ENCODE results near the gene PAIP2. TPM values are rescaled to one million over a fixed set of nuclear protein-coding genes. Genes with fewer than 3 reads are reported as not detected.
A peak's percentile ranks its signal among the peaks of the same experiment; 100 is the strongest.

Gene PAIP2
- total RNA-seq, 2 donors from 2014 or later, result 29.0 to 54.2 TPM

DNA sequence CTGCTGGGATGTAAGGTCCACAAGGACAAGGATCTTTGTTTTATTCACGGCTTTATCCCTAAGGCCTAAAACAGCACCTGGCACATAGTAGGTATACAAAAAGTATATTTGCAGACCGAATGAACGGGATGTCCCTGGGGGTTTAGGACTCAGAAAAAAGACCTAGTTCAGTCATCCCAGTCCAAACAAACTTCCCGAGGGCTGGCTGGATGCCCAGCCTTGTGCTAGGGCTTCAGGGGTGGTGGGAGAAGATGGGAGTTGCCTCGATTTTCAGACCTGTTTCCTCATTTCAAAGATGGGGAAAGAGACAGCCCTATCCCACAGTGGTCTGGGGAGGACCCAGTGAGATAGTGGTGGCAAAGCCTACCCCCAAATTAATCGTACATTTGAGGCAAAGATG is 56.3 kb downstream of the PAIP2 start:
- no peak for TF ChIP-seq CTCF (IDR thresholded peaks at IDR 0.05)
- TF ChIP-seq POLR2A (IDR thresholded peaks at IDR 0.05), result no peak
- H3K27me3 ChIP-seq, result peaks cover 0 to 11% of the 10 kb centered on the region in 2 donors
- DNase-seq (peak in 1 of 4 donors; percentile 46), ATAC-seq (no peak)
- 36 to 40% methylated on average over 6 of the region's 6 CpGs for WGBS, 2 donors
- no peak overlapping the region for H3K4me3 ChIP-seq
- intact Hi-C loops (cut with DNase I), result no loop called here
- H3K27ac ChIP-seq, result no peak overlapping the region
- H3K36me3 ChIP-seq (replicated peaks in 1 of 2; ENCODE audit: insufficient read depth in 1 of 2, low read depth in 2 of 2), result no peaks in the 10 kb centered on the region
- peaks cover 27% of the 10 kb centered on the region for H3K4me1 ChIP-seq
- H3K9me3 ChIP-seq, result no peaks in the 10 kb centered on the region

GRCh38 chr5:139399501-139400121 is 58.0 kb downstream of the PAIP2 start:
- no peak for TF ChIP-seq POLR2A (IDR thresholded peaks at IDR 0.05)
- Histone ChIP-seq H3K27ac (no peak overlapping the region), H3K4me3 (no peak overlapping the region), H3K9me3 (no peaks in the 10 kb centered on the region), H3K27me3 (no peaks in the 10 kb centered on the region), H3K4me1 (peaks cover 20% of the 10 kb centered on the region), H3K36me3 (replicated peaks in 1 of 2; ENCODE audit: insufficient read depth in 1 of 2, low read depth in 2 of 2) (no peaks in the 10 kb centered on the region)
- intact Hi-C loops (cut with DNase I), result no loop called here
- DNase-seq (no peak), ATAC-seq (no peak)
- WGBS, 2 donors, result 70 to 71% methylated on average over 4 to 6 of the region's 6 CpGs

DNA sequence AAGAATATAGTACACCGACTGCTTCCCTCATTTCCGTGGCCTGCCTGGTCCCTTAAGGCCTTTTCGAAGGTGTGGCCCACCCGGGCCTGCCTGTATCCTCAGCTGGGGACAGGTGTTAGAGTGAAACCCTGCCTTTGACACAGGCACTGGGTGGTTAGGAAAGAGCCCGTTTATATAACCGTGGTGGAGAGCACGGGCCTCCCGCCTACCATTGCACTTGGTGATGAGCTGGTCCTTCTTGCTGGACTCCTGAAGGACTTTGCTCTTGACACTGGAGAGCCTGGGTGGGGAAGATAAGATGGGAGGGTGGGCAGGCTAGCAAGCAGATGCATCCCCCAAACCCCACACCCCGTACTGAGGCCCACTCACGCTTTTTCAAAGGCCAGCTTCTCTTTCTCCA is 59.9 kb downstream of the PAIP2 start:
- Histone ChIP-seq H3K9me3 (no peaks in the 10 kb centered on the region), H3K4me3 (no peak overlapping the region), H3K4me1 (peaks cover 14% of the 10 kb centered on the region), H3K36me3 (replicated peaks in 1 of 2; ENCODE audit: insufficient read depth in 1 of 2, low read depth in 2 of 2) (no peaks in the 10 kb centered on the region), H3K27me3 (no peaks in the 10 kb centered on the region), H3K27ac (no peak overlapping the region)
- intact Hi-C loops (cut with DNase I), result no loop called here
- 91 to 92% methylated on average over 9 to 10 of the region's 10 CpGs for WGBS, 2 donors
- TF ChIP-seq CTCF (IDR thresholded peaks at IDR 0.05), result no peak
- TF ChIP-seq POLR2A (IDR thresholded peaks at IDR 0.05), result no peak
- ATAC-seq (no peak), DNase-seq (no peak)

DNA sequence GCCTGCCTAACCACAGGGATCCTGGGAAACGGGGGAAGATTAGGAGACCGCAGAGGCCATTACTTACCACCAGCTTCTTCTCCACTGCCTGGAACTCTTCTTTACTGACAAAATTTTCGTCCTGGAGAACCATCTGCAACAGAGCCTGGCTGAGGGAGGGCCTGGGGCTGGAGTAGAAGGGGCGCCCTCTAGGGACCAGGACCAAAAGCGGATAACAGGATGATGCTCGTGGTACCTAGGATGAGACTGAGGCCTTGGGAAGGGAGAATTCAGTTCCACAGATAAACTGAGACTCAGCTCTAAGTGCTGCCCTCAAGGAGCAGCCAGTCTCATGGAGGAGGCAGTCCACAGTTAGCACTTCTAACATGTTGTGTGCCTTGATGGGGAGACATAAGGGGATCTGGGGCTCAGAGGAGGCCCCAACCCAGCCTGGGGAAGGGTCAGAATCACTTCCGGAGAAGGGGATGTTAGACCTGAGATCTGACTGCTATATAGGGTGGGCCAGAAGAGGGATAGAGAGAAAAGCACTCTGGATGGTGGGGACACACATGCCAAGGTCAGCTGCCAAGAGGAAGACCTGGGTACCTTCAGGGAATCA is 61.0 kb downstream of the PAIP2 start:
- Histone ChIP-seq H3K4me1 (peaks cover 14% of the 10 kb centered on the region), H3K4me3 (no peak overlapping the region), H3K27me3 (no peaks in the 10 kb centered on the region), H3K27ac (no peak overlapping the region), H3K36me3 (replicated peaks in 1 of 2; ENCODE audit: insufficient read depth in 1 of 2, low read depth in 2 of 2) (no peaks in the 10 kb centered on the region), H3K9me3 (no peaks in the 10 kb centered on the region)
- 69 to 74% methylated on average over 7 of the region's 7 CpGs for WGBS, 2 donors
- intact Hi-C loops (cut with DNase I), result no loop called here
- DNase-seq (no peak), ATAC-seq (no peak)
- TF ChIP-seq POLR2A (IDR thresholded peaks at IDR 0.05), result no peak
- peak in 2 of 7 experiments; percentile 25 to 27 for TF ChIP-seq CTCF (IDR thresholded peaks at IDR 0.05)

DNA sequence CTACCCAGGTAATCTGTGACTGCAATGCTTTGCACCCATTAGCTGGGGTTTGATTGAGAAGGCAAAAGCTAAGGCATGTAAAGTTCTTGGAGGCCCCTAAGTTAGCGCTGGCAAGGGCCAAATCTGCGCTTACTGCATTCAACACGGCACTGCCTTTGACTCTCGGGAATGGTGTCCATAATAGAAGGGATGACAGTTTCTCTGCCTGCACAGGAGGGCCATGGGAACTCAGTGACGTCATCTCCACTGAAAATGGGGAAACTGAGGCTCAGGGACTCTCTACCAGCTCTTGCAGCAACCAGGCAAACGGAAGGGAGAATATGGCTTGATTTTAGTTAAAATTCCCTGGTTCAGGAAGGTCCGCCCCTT is 61.7 kb downstream of the PAIP2 start:
- peak; percentile 2 for ATAC-seq
- Histone ChIP-seq H3K4me3 (peak overlapping the region in 1 of 2 donors; percentile 38), H3K36me3 (replicated peaks in 1 of 2; ENCODE audit: insufficient read depth in 1 of 2, low read depth in 2 of 2) (no peaks in the 10 kb centered on the region), H3K27me3 (no peaks in the 10 kb centered on the region), H3K27ac (peak overlapping the region; percentile 73 to 96 (median 91)), H3K4me1 (peaks cover 14% of the 10 kb centered on the region), H3K9me3 (no peaks in the 10 kb centered on the region)
- no peak for TF ChIP-seq POLR2A (IDR thresholded peaks at IDR 0.05)
- no peak for TF ChIP-seq CTCF (IDR thresholded peaks at IDR 0.05)
- intact Hi-C loops (cut with DNase I), result no loop called here
- no peak for DNase-seq
- WGBS, 2 donors, result 20 to 26% methylated on average over 7 of the region's 7 CpGs
